H1 (cell line): ENCODE measurements around the gene DHFR2. TPM values are rescaled to one million over a fixed set of nuclear protein-coding genes. Genes with fewer than 3 reads are reported as not detected.

Experiments
- ATF3 ChIP-seq: IDR thresholded peaks from 2 replicates; pipeline ENCODE4 v1.6.1; 2011; ENCODE audit warnings: low read depth, mild to moderate bottlenecking, low read length; ENCODE audit not compliant: insufficient read depth
- BCL11A ChIP-seq, 2 experiments: IDR thresholded peaks; one replicate each; pipeline ENCODE4 v1.6.1; 2011; ENCODE audit warnings: low read depth in 2 of 2, low read length in 2 of 2, mild to moderate bottlenecking in 2 of 2
- CHD7 ChIP-seq: fragments of 300-600 bp; sonication (generic); IDR thresholded peaks from 2 replicates; pipeline ENCODE4 v1.7.1; 2012; ENCODE audit warnings: low read length, moderate library complexity, mild to moderate bottlenecking, inconsistent platforms; ENCODE audit not compliant: insufficient replicate concordance
- PHF8 ChIP-seq: fragments of 200-600 bp; sonication (generic); conservative IDR thresholded peaks from 2 replicates; pipeline ENCODE4 v1.7.1; 2012; ENCODE audit warnings: low read depth, mild to moderate bottlenecking, inconsistent platforms, low read length, moderate library complexity
- POLR2AphosphoS5 ChIP-seq: IDR thresholded peaks from 2 replicates; pipeline ENCODE4 v1.6.1; 2011; ENCODE audit warnings: low read depth, low read length
- POU5F1 ChIP-seq: IDR thresholded peaks from 2 replicates; pipeline ENCODE4 v1.6.1; 2011; ENCODE audit warnings: low read depth, mild to moderate bottlenecking, low read length, moderate library complexity
- SP4 ChIP-seq: IDR thresholded peaks from 2 replicates; pipeline ENCODE4 v1.6.1; 2012; ENCODE audit warnings: low read length, inconsistent platforms
- USF2 ChIP-seq: IDR thresholded peaks from 2 replicates; pipeline ENCODE4 v1.6.1; 2011; ENCODE audit warnings: low read length, improper control_type of control experiment
- polyA plus RNA-seq, 7 experiments: library from polyadenylated mRNA; depleted of rRNA in 3 of 7; stranded (reverse) in 5 of 7; unstranded in 2 of 7; fragments of >200 nt in 5 of 7; fragments of 200-250 nt in 2 of 7; gene quantifications; 1 replicate in 5 of 7; 2 replicates in 1 of 7; 4 replicates in 1 of 7; pipeline versions ENCODE4 v1.2.1 to v1.2.3, GENCODE V29; 2011 to 2013; ENCODE audit warnings: missing spikeins in 2 of 7, mixed read lengths in 2 of 7
- total RNA-seq: library from RNA; stranded (reverse); fragmentation: NEBNext Ultra II Directional; extraction: Animal tissue kit (Norgen Biotek cat#: 25700); gene quantifications from 2 replicates; pipeline ENCODE4 v1.2.1, GENCODE V29; 2021

DHFR2 gene
- total and polyA plus RNA-seq, 2 of the 8 experiments (the other 6 are each of a cell fraction or from before 2014, with no cell fraction given) = 0.59 to 2.6 TPM

- peak; percentile 84 for TF ChIP-seq PHF8
- TF ChIP-seq SP4 = no peak
- no peak for TF ChIP-seq POU5F1
- no peak for TF ChIP-seq BCL11A (IDR thresholded peaks at IDR 0.05; ENCODE audit: low read depth in 2 of 2, low read length in 2 of 2)
- peak; percentile 52 for TF ChIP-seq POLR2AphosphoS5
- TF ChIP-seq CHD7 = no peak
- no peak for TF ChIP-seq USF2
- no peak for TF ChIP-seq ATF3
Measured at GRCh38 chr3:94062513-94063404, at the start of gene DHFR2, which contains the start of gene NSUN3 (continued).
